ENCODE results near the gene IGSF9.

IGSF9 gene

DNA sequence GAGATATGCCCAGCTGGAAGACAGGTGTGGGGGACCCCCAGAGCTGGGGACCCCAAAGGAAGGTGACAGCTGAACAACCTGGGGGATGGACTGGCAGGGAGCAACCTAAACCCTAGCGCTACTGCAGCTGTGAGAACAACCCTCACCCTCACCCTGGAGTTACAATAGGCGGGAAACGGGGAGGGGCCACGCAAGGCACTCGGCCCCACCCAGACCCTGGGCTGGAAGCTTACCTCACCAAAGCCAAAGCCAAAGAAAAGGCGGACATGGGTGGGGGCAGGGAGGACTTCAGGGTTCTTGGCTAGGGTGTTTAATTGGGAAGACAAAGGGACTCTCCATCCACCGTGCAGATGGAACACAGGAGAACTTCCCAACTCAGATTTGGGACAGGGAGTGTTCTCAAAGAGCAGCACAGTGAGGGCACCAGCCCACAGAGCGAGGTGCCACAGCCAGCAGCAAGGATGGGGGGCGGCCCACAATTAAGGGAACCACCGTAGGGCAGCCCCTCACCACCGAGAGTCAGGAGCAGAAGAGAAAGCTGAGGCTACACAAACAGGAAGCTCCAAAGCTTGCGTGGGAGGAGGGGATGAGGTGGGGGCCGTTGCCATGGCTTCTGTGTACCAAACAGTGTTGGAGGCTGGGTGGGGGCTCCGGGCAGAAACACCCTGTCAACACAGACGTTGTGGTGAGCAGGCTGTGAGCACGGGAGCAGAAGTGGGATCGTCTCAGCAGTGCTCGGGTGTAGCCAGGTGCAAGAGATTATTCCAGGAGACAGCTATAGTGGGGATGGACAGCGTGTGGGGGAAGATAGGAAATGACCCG is 22.0 kb downstream of the IGSF9 start:
- peak overlapping the region; percentile 98 for H3K27ac Mint-ChIP-seq
- H3K27me3 Mint-ChIP-seq, result no peaks in the 10 kb centered on the region
- no peaks in the 10 kb centered on the region for H3K9me3 Mint-ChIP-seq
- H3K4me3 Mint-ChIP-seq, result peak overlapping the region; percentile 97
- H3K4me1 Mint-ChIP-seq, result peaks cover 68% of the 10 kb centered on the region
- peaks cover 10% of the 10 kb centered on the region for H3K36me3 Mint-ChIP-seq

DNA sequence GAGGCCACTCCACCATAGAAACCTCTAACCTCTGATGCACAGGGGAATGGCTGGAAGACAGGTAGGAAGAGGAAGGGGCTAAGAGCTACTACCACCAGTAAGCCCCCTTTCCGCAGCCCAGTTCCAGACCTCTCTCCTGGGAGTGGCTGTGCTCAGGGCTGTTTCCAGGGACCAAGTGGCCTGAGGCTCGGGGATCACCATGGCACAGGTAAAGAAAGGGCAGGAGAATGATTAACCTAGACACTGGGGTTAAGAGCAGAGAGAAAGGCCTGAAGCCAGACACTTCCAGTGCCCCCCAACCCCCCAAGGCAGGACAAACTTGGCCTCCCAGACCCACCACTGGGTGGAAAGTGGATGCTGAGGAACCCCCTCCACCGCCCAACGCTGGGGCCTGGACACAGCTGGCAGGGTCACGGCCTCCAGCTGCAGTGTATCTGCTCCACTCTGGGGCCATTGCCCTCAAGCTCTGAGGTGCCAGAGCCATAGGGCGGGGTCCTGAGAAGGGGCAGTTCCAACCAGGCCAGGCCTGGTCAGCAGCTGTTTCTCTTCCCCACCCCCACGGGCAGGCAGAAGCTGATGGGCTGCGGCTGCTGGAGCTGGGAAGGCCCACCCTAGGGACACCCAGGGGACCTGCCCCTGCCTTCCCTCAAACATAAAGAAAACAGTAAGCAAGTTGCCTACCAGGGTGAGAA is 22.8 kb downstream of the IGSF9 start:
- Mint-ChIP-seq H3K4me3 (peak overlapping the region; percentile 97), H3K9me3 (no peaks in the 10 kb centered on the region), H3K27me3 (no peaks in the 10 kb centered on the region), H3K27ac (peak overlapping the region; percentile 98), H3K4me1 (peaks cover 74% of the 10 kb centered on the region), H3K36me3 (peaks cover 13% of the 10 kb centered on the region)

DNA sequence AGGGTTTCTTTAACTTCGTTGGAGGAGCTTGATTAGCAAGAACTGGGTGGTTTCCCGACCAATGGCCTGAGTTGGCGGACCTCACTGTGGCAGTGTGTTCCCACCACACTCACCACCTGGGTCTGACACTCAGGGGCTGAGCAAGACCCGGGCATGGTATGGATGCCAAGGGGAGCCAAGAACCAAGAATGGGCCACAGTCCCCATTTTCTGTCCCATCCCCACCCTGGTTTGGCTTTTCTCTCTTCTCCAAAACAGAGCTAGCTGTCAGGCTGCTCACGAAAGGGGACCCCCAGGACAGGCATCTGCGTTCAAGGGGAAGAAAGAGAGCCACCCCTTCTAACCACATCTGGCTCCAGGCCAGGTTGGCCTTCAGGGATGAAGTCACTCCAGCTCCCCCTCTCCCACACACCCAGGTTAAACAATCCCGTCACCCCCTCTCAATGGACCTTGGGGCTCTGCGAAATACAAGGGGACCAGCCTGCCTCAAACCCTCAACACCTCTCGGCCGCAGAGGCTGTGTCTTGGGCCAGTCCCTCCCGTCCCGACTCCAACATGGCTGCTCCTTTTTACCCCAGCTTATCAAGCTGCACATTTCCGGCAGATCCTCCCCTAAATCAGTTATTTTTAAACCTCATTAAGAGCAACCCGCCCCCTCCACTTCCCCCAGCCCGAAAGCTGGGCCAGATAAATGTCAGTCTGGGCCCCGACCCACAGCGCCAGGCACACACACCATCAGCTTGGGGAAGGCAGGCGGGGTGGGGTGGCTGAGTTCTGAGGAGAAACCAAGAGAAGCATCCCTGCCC is 23.5 kb downstream of the IGSF9 start:
- H3K36me3 Mint-ChIP-seq, result peaks cover 13% of the 10 kb centered on the region

DNA sequence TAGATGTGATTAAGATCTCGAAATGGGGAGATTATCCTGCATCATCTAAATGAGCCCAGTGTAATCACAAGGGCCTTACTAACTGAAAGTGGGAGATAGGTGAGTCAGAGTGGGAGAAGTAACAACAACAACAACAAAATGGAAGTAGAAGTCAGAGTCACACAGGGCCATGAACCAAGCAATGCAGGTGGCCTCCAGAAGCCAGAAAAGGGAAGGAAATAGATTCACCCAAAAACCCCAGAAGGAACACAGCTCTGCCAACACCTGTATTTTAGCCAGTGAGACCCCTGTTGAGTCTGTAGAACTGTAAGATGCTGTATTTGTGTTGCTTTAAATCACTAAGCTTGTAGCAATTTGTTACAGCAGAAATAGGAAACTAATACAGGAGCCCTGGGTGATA is 24.2 kb downstream of the IGSF9 start:
- peak overlapping the region; percentile 73 for H3K27ac Mint-ChIP-seq
- peaks cover 13% of the 10 kb centered on the region for H3K36me3 Mint-ChIP-seq
- peaks cover 74% of the 10 kb centered on the region for H3K4me1 Mint-ChIP-seq
- H3K4me3 Mint-ChIP-seq, result peak overlapping the region; percentile 97
- H3K27me3 Mint-ChIP-seq, result no peaks in the 10 kb centered on the region
- no peaks in the 10 kb centered on the region for H3K9me3 Mint-ChIP-seq

More for the DNA sequence above, 23.5 kb downstream of the IGSF9 start:
- Mint-ChIP-seq H3K4me3 (peak overlapping the region; percentile 97), H3K27me3 (no peaks in the 10 kb centered on the region), H3K4me1 (peaks cover 77% of the 10 kb centered on the region), H3K9me3 (no peaks in the 10 kb centered on the region), H3K27ac (peak overlapping the region; percentile 73)

DNA sequence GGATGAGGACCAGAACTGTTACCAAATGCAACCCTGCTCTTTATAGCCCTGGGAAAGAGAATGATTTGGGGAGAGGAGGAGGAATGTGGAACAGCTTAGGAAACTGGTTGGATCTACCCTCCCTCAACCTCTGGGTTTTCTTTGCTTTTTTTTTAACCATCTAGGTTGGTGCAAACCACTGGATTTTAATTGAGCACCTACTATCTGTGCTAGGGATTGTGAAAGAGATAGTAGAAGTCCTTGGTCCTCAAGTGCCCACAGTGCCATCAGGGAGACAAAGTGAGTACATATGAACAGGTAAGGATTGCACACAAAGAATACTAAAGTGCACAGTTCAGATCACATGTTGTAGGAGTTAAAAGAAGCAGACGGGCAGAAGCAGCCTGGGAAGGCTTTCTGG is 24.8 kb downstream of the IGSF9 start:
- Mint-ChIP-seq H3K4me3 (no peak overlapping the region), H3K27me3 (no peaks in the 10 kb centered on the region), H3K9me3 (no peaks in the 10 kb centered on the region), H3K27ac (peak overlapping the region; percentile 73), H3K4me1 (peaks cover 71% of the 10 kb centered on the region), H3K36me3 (peaks cover 13% of the 10 kb centered on the region)

DNA sequence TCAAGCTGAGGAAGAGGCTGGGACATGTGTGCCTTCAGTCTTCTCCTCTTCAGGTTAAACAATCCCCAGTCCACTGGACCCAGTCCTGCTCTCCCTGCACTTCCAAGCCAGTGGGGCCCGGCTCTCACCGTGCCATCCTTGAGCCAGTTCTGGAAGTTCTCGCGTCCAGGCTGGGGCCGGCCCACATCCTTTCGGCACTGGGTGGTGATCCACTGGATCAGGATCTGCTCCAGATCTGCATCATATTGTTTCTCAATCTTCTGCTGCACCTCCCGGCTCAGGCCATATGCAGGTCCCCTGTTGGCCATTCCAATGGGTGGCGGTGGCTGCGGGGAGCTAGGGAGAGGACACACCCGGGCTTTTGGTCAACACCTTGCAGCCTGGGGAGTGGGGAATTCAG is 25.2 kb downstream of the IGSF9 start:
- no peaks in the 10 kb centered on the region for H3K9me3 Mint-ChIP-seq
- H3K27me3 Mint-ChIP-seq, result no peaks in the 10 kb centered on the region
- H3K4me1 Mint-ChIP-seq, result peaks cover 69% of the 10 kb centered on the region
- peaks cover 11% of the 10 kb centered on the region for H3K36me3 Mint-ChIP-seq
- H3K4me3 Mint-ChIP-seq, result no peak overlapping the region
- H3K27ac Mint-ChIP-seq, result peak overlapping the region; percentile 23

DNA sequence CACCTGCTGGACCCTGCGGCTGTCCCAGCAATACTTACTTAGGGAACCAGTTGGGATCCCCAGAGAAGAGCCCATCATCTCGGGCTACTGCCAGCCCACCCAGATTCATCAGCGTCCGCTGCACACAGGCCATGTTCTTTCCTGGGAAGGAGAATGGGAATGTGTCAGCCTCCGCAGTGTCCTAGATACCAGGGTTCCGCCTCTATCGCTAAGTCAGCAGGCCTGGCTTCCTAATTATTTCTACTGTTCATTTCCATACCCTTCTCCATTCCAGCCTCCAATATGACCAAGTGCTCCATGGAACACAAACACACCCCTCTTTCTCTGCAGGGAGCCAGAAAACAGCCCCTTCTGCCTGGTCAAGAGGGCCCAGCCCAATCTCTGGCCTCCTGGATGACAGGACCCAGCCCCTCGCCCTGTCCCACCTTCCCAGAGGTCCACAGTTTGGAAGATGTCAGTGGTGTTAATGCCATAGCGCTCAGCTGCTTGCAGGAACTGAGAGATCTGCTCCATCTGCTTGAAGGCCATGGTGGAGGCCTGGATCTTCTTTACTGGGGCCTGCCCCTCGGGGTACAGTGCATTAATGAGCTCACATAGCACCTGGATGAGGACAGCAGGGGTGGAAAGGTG is 26.1 kb downstream of the IGSF9 start:
- Mint-ChIP-seq H3K4me3 (peak overlapping the region; percentile 23), H3K36me3 (peaks cover 13% of the 10 kb centered on the region), H3K27me3 (no peaks in the 10 kb centered on the region), H3K9me3 (no peaks in the 10 kb centered on the region), H3K4me1 (peaks cover 78% of the 10 kb centered on the region), H3K27ac (peak overlapping the region; percentile 23)

DNA sequence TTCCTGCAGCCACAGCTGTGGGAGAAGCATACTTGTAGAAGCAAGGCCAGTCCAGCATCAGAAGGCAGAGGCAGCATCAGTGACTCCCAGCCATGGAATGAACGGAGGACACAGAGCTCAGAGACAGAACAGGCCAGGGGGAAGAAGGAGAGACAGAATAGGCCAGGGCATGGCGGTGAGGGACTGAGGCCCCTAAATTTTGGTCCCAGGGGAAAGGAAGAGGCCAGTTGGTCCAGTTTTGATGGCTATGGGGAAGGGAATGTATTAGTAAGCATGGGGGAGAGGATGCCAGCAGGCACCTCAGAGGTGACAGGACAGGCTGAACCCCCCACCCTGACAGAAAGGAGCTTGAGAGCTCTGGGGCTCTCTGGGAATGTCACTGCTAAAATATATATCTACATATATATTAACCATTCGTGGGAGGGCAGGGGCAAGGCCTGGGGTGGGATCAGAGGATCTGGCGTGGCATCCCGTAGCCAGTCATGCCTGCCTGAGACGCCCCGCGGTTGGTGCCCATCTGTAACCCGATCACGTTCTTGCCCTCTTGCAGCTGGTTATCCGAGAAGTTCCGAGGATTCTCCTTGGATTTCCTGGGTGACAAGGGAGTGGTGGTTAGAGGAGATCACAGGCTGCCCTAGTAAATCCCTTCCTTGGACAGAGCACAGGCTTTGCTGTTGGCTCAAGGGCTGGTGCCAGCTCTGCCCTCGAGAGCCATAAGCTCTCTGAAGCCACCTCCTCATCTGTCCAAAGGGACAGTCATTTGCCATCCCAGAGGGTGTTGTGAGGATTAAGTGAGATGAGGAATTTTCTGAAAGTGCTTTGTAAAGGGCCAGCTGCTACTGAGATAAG is 26.8 kb downstream of the IGSF9 start:
- peaks cover 13% of the 10 kb centered on the region for H3K36me3 Mint-ChIP-seq
- H3K27ac Mint-ChIP-seq, result peak overlapping the region; percentile 83
- no peaks in the 10 kb centered on the region for H3K27me3 Mint-ChIP-seq
- H3K4me3 Mint-ChIP-seq, result no peak overlapping the region
- H3K9me3 Mint-ChIP-seq, result no peaks in the 10 kb centered on the region
- H3K4me1 Mint-ChIP-seq, result peaks cover 79% of the 10 kb centered on the region

DNA sequence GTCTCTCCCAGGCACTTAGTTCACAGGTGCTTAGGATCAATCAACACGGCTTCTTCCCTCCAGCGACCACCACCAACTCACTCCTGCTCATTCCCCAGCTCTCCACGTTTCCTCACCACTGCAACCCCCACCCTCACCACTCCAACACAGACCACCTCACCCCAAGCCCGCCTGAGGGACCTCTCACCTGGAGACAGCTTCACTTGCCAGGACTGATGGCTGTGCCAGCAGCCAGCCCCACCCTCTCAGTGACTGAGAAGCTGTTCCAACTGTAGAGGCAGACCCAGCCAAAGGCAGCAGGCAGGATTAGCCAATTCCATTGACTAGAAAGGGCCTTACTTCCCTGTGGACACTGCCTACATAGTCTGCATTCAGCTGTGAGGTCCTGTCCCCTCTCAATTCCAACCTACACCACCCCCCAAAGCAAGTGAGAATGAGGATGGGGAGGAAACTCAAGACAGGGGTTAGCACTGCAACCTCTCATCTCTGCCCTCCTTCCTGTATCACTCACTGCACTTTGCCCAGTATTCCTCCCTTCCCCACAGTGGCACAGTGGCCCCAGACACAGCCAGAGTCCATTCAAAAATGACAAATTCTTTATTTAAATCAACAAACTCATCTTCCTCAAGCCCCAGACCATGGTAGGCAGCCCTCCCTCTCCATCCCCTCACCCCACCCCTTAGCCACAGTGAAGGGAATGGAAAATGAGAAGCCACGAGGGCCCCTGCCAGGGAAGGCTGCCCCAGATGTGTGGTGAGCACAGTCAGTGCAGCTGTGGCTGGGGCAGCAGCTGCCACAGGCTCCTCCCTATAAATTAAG is 27.7 kb downstream of the IGSF9 start:
- Mint-ChIP-seq H3K27me3 (no peaks in the 10 kb centered on the region), H3K36me3 (peaks cover 13% of the 10 kb centered on the region), H3K4me3 (no peak overlapping the region), H3K27ac (peak overlapping the region; percentile 83), H3K4me1 (peaks cover 79% of the 10 kb centered on the region), H3K9me3 (no peaks in the 10 kb centered on the region)

DNA sequence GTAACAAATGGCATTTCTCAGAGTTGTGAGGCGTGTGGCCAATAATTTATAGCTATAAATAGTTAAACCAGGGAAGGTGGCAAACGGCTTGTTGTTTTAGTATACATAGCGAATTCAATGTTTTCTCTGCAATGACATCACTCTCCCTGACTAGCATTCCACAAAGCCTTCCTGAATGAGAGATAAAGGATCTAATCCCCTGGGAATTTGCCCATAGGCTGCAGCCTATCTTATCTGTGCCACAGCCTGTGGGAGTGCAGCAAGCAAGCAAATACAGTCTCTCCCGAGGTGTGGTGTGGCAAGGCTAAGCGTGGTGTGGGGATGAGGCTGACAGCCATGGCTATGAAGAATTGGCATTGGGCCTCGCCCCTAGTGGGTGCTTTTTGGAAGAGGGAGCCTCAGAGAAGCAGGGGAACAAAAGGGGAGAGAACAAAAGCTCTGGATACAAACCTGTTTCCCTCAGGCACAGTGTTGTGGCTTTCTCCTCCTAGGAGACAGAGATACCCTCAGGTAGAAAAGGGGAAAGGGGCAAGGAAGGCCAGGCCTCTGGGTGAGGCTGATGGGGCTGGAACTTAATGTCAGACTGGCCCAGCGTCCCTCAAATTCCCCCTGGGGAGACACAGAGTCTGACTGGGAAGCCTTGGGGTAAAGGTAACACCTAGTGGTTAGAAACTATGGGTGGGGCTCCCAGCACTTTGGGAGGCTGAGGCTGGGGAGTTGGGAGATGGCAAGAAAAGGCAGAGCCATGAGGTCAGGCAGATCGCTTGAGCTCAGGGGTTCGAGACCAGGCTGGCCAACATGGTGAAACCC is 29.0 kb downstream of the IGSF9 start:
- Mint-ChIP-seq H3K27ac (peak overlapping the region; percentile 8), H3K9me3 (no peaks in the 10 kb centered on the region), H3K36me3 (peaks cover 13% of the 10 kb centered on the region), H3K4me1 (peaks cover 79% of the 10 kb centered on the region), H3K27me3 (no peaks in the 10 kb centered on the region), H3K4me3 (no peak overlapping the region)

DNA sequence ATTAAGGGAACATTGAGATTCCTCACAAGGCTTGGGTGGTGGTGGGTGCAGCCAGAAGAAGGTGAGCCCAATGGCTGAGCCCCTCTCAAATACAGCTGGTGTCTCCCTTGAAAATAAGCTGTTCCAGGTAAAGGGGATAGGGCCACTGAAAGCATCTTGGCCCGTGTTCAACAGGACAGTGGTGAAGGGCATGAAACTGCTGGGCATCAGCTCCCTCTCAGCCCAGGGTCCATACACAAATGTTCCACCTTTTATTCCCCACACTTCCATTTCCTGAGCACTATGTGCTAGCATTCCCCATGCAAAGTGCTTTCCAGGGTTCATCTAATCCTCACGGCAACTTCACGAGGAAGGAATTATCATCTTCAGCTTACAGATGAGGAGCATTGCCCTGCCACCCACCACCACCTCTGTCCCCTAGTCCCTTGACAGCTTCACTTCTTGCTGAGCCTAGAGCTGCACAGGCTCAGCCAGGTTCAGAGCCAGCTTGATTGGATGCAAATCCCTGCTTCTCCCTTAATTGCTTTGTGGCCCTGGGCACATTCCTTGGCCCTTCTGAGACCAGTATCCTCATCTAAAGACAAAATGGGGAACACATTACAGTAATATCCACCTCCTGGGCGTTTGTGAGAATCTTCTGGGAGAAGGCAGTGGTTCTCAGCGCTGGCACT is 29.7 kb downstream of the IGSF9 start:
- H3K4me1 Mint-ChIP-seq, result peaks cover 79% of the 10 kb centered on the region
- H3K36me3 Mint-ChIP-seq, result peaks cover 9% of the 10 kb centered on the region
- no peaks in the 10 kb centered on the region for H3K27me3 Mint-ChIP-seq
- no peak overlapping the region for H3K4me3 Mint-ChIP-seq
- H3K9me3 Mint-ChIP-seq, result no peaks in the 10 kb centered on the region
- peak overlapping the region; percentile 31 for H3K27ac Mint-ChIP-seq

DNA sequence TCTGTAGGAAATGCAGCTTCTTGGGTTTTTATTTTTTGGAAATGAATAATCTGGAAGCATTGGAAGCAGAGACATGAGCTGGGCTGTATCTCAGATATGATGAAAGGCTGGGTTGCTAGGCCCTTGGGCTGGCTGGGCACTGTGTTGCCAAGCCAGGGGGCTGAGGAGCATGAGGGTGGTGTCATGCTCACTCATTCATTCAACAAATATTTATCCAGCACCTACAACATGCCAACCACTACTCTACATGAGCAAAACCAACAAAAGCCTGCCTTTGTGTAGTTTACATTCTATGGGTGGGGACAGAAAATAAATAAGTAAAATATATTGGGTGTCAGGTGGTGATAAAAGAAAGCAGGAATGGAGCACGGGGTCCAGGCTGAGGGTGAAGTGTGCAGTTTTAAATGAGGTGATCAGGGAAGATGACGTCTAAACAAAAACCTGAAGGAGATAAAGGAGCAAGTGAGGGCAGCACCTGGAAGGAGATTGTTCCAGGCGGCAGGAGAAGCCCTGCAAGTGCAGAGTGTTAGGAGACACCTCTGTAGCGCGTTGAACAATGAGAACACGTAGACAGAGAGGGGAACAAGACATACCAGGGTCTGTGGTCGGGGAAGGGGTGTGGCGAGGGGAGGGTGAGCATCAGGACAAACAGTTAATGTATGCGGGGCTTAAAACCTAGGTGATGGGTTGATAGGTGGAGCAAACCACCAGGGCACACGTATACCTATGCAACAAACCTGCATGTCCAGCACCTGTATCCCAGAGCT is 31.0 kb downstream of the IGSF9 start:
- Mint-ChIP-seq H3K27ac (no peak overlapping the region), H3K36me3 (peaks cover 5% of the 10 kb centered on the region), H3K27me3 (no peaks in the 10 kb centered on the region), H3K9me3 (no peaks in the 10 kb centered on the region), H3K4me3 (no peak overlapping the region), H3K4me1 (peaks cover 77% of the 10 kb centered on the region)
